HEK293 (cell line): ENCODE results near the gene C21orf91.

ENCODE experiments used
- CTCF ChIA-PET: fragments of 350-600 bp; formaldehyde crosslinking; extraction: SDS; loops from one replicate; lab custom pipeline; 2021; ENCODE audit warnings: antibody characterized with exemption; lab: Yijun Ruan, JAX
- POLR2A ChIA-PET: fragments of 300-600 bp; formaldehyde crosslinking; extraction: SDS; loops from one replicate; lab custom pipeline; 2020; ENCODE audit warnings: antibody characterized with exemption, inconsistent platforms; lab: Yijun Ruan, JAX
- H3K27ac ChIP-seq: fragments of 200-500 bp; sonication (Bioruptor generic); 2 replicates; pipeline ENCODE4 v1.5.1; 2014; ENCODE audit warnings: low read depth, low read length, control low read depth, inconsistent platforms; ENCODE audit errors: extremely low read depth
- H3K36me3 ChIP-seq, 2 experiments: fragments of 200-500 bp in 1 of 2; sonication (Bioruptor generic) in 1 of 2; 1 replicate in 1 of 2; 2 replicates in 1 of 2; pipeline ENCODE4 v1.5.1; 2014 to 2017; ENCODE audit warnings: inconsistent platforms in 2 of 2, low read length in 2 of 2; ENCODE audit not compliant: control insufficient read depth in 2 of 2, insufficient read depth in 1 of 2
- H3K4me1 ChIP-seq: fragments of 200-500 bp; sonication (Bioruptor generic); 2 replicates; pipeline ENCODE4 v1.5.1; 2014; ENCODE audit warnings: mild to moderate bottlenecking, low read length, inconsistent platforms; ENCODE audit not compliant: control insufficient read depth, insufficient read depth
- H3K4me3 ChIP-seq: 2 replicates; pipeline ENCODE4 v1.5.1; 2011; ENCODE audit warnings: low read depth, mild to moderate bottlenecking, control low read depth, low read length, moderate library complexity
- H3K9me3 ChIP-seq: fragments of 200-500 bp; sonication (Bioruptor generic); 2 replicates; pipeline ENCODE4 v1.5.1; 2014; ENCODE audit warnings: low read depth, low read length, inconsistent platforms; ENCODE audit not compliant: control insufficient read depth, insufficient read depth
- BCL11B ChIP-seq: fragments of 450-650 bp; formaldehyde crosslinking; IDR thresholded peaks from 2 replicates; pipeline ENCODE4 v1.5.1; 2016; ENCODE audit warnings: low read depth, missing biosample characterization, missing genetic modification characterization
- ELK4 ChIP-seq: IDR thresholded peaks from 2 replicates; pipeline ENCODE4 v1.6.1; 2011; ENCODE audit warnings: mild to moderate bottlenecking, low read depth, low read length, borderline replicate concordance
- HIC1 ChIP-seq: fragments of 450-650 bp; formaldehyde crosslinking; IDR thresholded peaks from 2 replicates; pipeline ENCODE4 v1.5.1; 2016; ENCODE audit warnings: missing biosample characterization, missing genetic modification characterization
- KLF17 ChIP-seq: fragments of 450-650 bp; formaldehyde crosslinking; IDR thresholded peaks from 2 replicates; pipeline ENCODE4 v1.5.1; 2016; ENCODE audit warnings: missing biosample characterization, missing genetic modification characterization
- KLF7 ChIP-seq: fragments of 450-650 bp; formaldehyde crosslinking; IDR thresholded peaks from 2 replicates; pipeline ENCODE4 v1.5.1; 2016; ENCODE audit warnings: missing biosample characterization, missing genetic modification characterization, borderline replicate concordance
- PRDM1 ChIP-seq: fragments of 450-650 bp; formaldehyde crosslinking; IDR thresholded peaks from 2 replicates; pipeline ENCODE4; 2016; ENCODE audit warnings: missing biosample characterization, missing genetic modification characterization
- SP7 ChIP-seq: fragments of 450-650 bp; formaldehyde crosslinking; IDR thresholded peaks from 2 replicates; pipeline ENCODE4 v1.5.1; 2016; ENCODE audit warnings: missing biosample characterization, missing genetic modification characterization
- TRIM28 ChIP-seq: IDR thresholded peaks from 2 replicates; pipeline ENCODE4 v1.6.1; 2011; ENCODE audit warnings: low read length, control low read depth, borderline replicate concordance
- ZBTB26 ChIP-seq: fragments of 450-650 bp; formaldehyde crosslinking; optimal IDR thresholded peaks from 2 replicates; pipeline ENCODE3; 2016; ENCODE audit warnings: missing biosample characterization, mild to moderate bottlenecking, missing genetic modification characterization
- ZBTB8A ChIP-seq: fragments of 450-650 bp; formaldehyde crosslinking; IDR thresholded peaks from 2 replicates; pipeline ENCODE4 v1.5.1; 2016; ENCODE audit warnings: missing biosample characterization, missing genetic modification characterization
- ZFHX2 ChIP-seq: fragments of 450-650 bp; formaldehyde crosslinking; conservative IDR thresholded peaks from 2 replicates; pipeline ENCODE4 v1.5.1; 2016; ENCODE audit warnings: missing biosample characterization, missing genetic modification characterization
- ZNF114 ChIP-seq: fragments of 450-650 bp; formaldehyde crosslinking; IDR thresholded peaks from 2 replicates; pipeline ENCODE4 v1.5.0; 2017; ENCODE audit warnings: missing biosample characterization, missing genetic modification characterization
- ZNF138 ChIP-seq: fragments of 450-650 bp; formaldehyde crosslinking; IDR thresholded peaks from 2 replicates; pipeline ENCODE4 v1.5.1; 2016; ENCODE audit warnings: missing biosample characterization, missing genetic modification characterization, borderline replicate concordance
- ZNF155 ChIP-seq: fragments of 450-650 bp; formaldehyde crosslinking; IDR thresholded peaks from 2 replicates; pipeline ENCODE4 v1.5.1; 2016; ENCODE audit warnings: missing biosample characterization, missing genetic modification characterization
- ZNF175 ChIP-seq: fragments of 450-650 bp; formaldehyde crosslinking; IDR thresholded peaks from 2 replicates; pipeline ENCODE4 v1.5.1; 2016; ENCODE audit warnings: missing biosample characterization, missing genetic modification characterization
- ZNF2 ChIP-seq: fragments of 450-650 bp; formaldehyde crosslinking; IDR thresholded peaks from 2 replicates; pipeline ENCODE4 v1.5.1; 2016; ENCODE audit warnings: missing biosample characterization, missing genetic modification characterization
- ZNF239 ChIP-seq: fragments of 450-650 bp; formaldehyde crosslinking; IDR thresholded peaks from 2 replicates; pipeline ENCODE4 v1.5.1; 2016; ENCODE audit warnings: missing biosample characterization, missing genetic modification characterization
- ZNF26 ChIP-seq: fragments of 450-650 bp; formaldehyde crosslinking; IDR thresholded peaks from 2 replicates; pipeline ENCODE4 v1.5.1; 2016; ENCODE audit warnings: missing biosample characterization, missing genetic modification characterization
- ZNF302 ChIP-seq: fragments of 450-650 bp; formaldehyde crosslinking; IDR thresholded peaks from 2 replicates; pipeline ENCODE4 v1.5.1; 2016; ENCODE audit warnings: missing biosample characterization, missing genetic modification characterization, low read depth
- ZNF529 ChIP-seq: fragments of 450-650 bp; formaldehyde crosslinking; IDR thresholded peaks from 2 replicates; pipeline ENCODE4 v1.5.1; 2017; ENCODE audit warnings: missing genetic modification characterization, missing biosample characterization; ENCODE audit not compliant: insufficient replicate concordance
- ZNF596 ChIP-seq: fragments of 450-650 bp; IDR thresholded peaks from 2 replicates; pipeline ENCODE4 v1.5.0; 2018; ENCODE audit warnings: missing biosample characterization, mild to moderate bottlenecking, missing genetic modification characterization, moderate library complexity
- ZNF704 ChIP-seq: fragments of 450-650 bp; formaldehyde crosslinking; IDR thresholded peaks from 2 replicates; pipeline ENCODE4 v1.5.1; 2016; ENCODE audit warnings: missing biosample characterization, missing genetic modification characterization
- ZNF792 ChIP-seq: fragments of 450-650 bp; formaldehyde crosslinking; IDR thresholded peaks from 2 replicates; pipeline ENCODE4 v1.5.1; 2016; ENCODE audit warnings: missing biosample characterization, missing genetic modification characterization
- ZSCAN5A ChIP-seq: fragments of 450-650 bp; formaldehyde crosslinking; IDR thresholded peaks from 2 replicates; pipeline ENCODE4 v1.5.1; 2016; ENCODE audit warnings: missing biosample characterization, missing genetic modification characterization

The C21orf91 gene

GRCh38 chr21:17802572-17802971, 16.6 kb downstream of the C21orf91 start:
- Histone ChIP-seq H3K4me3 (no peak overlapping the region), H3K9me3 (no peaks in the 10 kb centered on the region), H3K4me1 (no peaks in the 10 kb centered on the region), H3K36me3 (peaks cover 3 to 25% of the 10 kb centered on the region in 2 experiments; a peak in 2 of 3 replicates), H3K27ac (no peak overlapping the region)
- CTCF ChIA-PET: interaction anchor here (1.2 kb wide), 1 partner anchor 22 kb away, joined by 3 read pairs; no protein-coding TSS in a partner anchor
- POLR2A ChIA-PET: no interaction called here
- TF ChIP-seq BCL11B (no peak), ELK4 (no peak), ZNF529 (tag by site-specific recombination) (no peak), ZBTB8A (tag by site-specific recombination) (no peak), ZNF302 (tag by site-specific recombination) (no peak), KLF7 (tag by site-specific recombination) (no peak), ZNF155 (tag by site-specific recombination) (no peak), ZNF114 (tag by site-specific recombination) (no peak), ZBTB26 (no peak), ZNF138 (tag by site-specific recombination) (no peak), ZNF704 (no peak), ZNF26 (tag by site-specific recombination) (no peak), ZNF596 (no peak)

GRCh38 chr21:17799414-17800164, 19.6 kb downstream of the C21orf91 start:
- Histone ChIP-seq H3K9me3 (no peaks in the 10 kb centered on the region), H3K36me3 (peaks cover 21 to 36% of the 10 kb centered on the region in 2 experiments; a peak in 2 of 3 replicates), H3K4me1 (no peaks in the 10 kb centered on the region), H3K27ac (no peak overlapping the region), H3K4me3 (no peak overlapping the region)
- ChIA-PET CTCF (interaction anchor here (0.6 to 1.0 kb wide), 3 partner anchors 8 to 125 kb away, joined by 3 to 4 read pairs (median 4); no protein-coding TSS in a partner anchor), POLR2A (no interaction called here)
- TF ChIP-seq SP7 (no peak), KLF17 (tag by site-specific recombination) (no peak), ZNF2 (tag by site-specific recombination) (no peak), ZNF792 (tag by site-specific recombination) (no peak), TRIM28 (no peak), ZNF175 (tag by site-specific recombination) (no peak), ZNF239 (tag by site-specific recombination) (no peak), HIC1 (tag by site-specific recombination) (no peak), ZSCAN5A (tag by site-specific recombination) (no peak), ZFHX2 (no peak), PRDM1 (tag by site-specific recombination) (no peak)
